ENCODE measurements around the gene EXOC4.

The EXOC4 gene

DNA sequence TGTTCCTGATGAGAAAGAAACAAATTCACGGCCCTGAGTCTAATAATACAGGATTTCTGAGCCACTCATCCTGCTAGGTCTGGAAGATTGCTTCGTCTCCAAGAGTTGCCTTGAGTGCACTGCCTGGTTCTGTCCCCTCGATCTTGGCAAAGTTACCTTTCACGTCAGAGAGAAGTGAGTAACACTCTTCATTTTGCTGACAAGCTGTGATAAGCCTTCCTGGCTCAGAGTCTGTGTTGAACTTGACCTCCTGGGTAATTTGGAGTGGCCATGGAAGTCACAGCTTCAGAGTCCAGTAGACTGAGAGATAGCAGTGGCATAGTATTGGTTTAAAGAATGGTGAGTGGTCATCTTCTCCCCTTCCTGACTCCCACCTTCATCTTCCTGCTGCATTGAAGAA, 809.6 kb downstream of the EXOC4 start:
- H3K4me1 ChIP-seq (ENCODE audit: insufficient read depth, low read length, severe bottlenecking): no peaks in the 10 kb centered on the region
- no peak overlapping the region for H3K27ac ChIP-seq (ENCODE audit: low read depth, low read length, poor library complexity, severe bottlenecking)
- H3K9me3 ChIP-seq (ENCODE audit: low read length): no peaks in the 10 kb centered on the region
- no peaks in the 10 kb centered on the region for H3K9me2 ChIP-seq (ENCODE audit: low read depth, low read length)
- no peak overlapping the region for H3K4me3 ChIP-seq (ENCODE audit: low read depth, low read length, poor library complexity, severe bottlenecking)
- no peaks in the 10 kb centered on the region for H3K27me3 ChIP-seq (ENCODE audit: insufficient read depth, low read length)
- no peak for TF ChIP-seq EZH2 (IDR thresholded peaks at IDR 0.05; ENCODE audit: borderline replicate concordance, low read length)
- TF ChIP-seq, protein P1, sequence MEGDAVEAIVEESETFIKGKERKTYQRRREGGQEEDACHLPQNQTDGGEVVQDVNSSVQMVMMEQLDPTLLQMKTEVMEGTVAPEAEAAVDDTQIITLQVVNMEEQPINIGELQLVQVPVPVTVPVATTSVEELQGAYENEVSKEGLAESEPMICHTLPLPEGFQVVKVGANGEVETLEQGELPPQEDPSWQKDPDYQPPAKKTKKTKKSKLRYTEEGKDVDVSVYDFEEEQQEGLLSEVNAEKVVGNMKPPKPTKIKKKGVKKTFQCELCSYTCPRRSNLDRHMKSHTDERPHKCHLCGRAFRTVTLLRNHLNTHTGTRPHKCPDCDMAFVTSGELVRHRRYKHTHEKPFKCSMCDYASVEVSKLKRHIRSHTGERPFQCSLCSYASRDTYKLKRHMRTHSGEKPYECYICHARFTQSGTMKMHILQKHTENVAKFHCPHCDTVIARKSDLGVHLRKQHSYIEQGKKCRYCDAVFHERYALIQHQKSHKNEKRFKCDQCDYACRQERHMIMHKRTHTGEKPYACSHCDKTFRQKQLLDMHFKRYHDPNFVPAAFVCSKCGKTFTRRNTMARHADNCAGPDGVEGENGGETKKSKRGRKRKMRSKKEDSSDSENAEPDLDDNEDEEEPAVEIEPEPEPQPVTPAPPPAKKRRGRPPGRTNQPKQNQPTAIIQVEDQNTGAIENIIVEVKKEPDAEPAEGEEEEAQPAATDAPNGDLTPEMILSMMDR (IDR thresholded peaks at IDR 0.05; ENCODE audit: low read length): no peak
- H3K4me2 ChIP-seq (ENCODE audit: low read length): no peak overlapping the region
- no peak overlapping the region for H3K9ac ChIP-seq (ENCODE audit: low read length)
- no peaks in the 10 kb centered on the region for H3F3A ChIP-seq (ENCODE audit: insufficient read depth, low read length)
- H3K79me2 ChIP-seq (ENCODE audit: insufficient read depth, low read length): no peaks in the 10 kb centered on the region
- H3K36me3 ChIP-seq (ENCODE audit: insufficient read depth, low read length): no peaks in the 10 kb centered on the region
- no peak overlapping the region for H2AFZ ChIP-seq (ENCODE audit: low read length)
- H4K20me1 ChIP-seq (ENCODE audit: insufficient read depth, low read length): no peaks in the 10 kb centered on the region

DNA sequence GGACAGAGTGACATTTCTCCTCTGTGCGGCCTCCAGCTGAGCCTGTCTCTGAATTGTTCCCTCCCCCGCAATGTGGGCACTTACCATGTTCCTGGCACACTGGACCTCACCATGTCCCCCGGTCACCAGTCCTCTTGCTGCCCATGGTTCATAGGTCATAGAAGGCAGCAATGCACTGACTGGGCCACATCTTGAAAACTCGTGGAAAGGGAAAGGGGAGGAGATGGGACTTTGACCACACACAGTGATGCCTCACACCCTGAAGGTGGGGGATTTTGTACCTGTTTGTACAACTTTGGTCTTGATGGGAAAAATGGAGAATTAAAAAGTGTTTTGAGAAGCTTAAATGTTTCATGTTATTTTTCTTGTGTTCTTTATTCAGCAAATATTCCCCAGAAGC, 812.5 kb downstream of the EXOC4 start:
- Histone ChIP-seq H3K79me2 (ENCODE audit: insufficient read depth, low read length) (no peaks in the 10 kb centered on the region), H3K27ac (ENCODE audit: low read depth, low read length, poor library complexity, severe bottlenecking) (no peak overlapping the region), H3F3A (ENCODE audit: insufficient read depth, low read length) (no peaks in the 10 kb centered on the region), H3K4me3 (ENCODE audit: low read depth, low read length, poor library complexity, severe bottlenecking) (no peak overlapping the region), H3K27me3 (ENCODE audit: insufficient read depth, low read length) (no peaks in the 10 kb centered on the region), H3K9ac (ENCODE audit: low read length) (no peak overlapping the region), H3K4me1 (ENCODE audit: insufficient read depth, low read length, severe bottlenecking) (no peaks in the 10 kb centered on the region), H3K9me3 (ENCODE audit: low read length) (no peaks in the 10 kb centered on the region), H3K4me2 (ENCODE audit: low read length) (no peak overlapping the region), H3K9me2 (ENCODE audit: low read depth, low read length) (no peaks in the 10 kb centered on the region), H2AFZ (ENCODE audit: low read length) (no peak overlapping the region), H3K36me3 (ENCODE audit: insufficient read depth, low read length) (no peaks in the 10 kb centered on the region), H4K20me1 (ENCODE audit: insufficient read depth, low read length) (no peaks in the 10 kb centered on the region)
- TF ChIP-seq, protein P1 (IDR thresholded peaks at IDR 0.05; ENCODE audit: low read length): no peak
- no peak for TF ChIP-seq EZH2 (IDR thresholded peaks at IDR 0.05; ENCODE audit: borderline replicate concordance, low read length)

DNA sequence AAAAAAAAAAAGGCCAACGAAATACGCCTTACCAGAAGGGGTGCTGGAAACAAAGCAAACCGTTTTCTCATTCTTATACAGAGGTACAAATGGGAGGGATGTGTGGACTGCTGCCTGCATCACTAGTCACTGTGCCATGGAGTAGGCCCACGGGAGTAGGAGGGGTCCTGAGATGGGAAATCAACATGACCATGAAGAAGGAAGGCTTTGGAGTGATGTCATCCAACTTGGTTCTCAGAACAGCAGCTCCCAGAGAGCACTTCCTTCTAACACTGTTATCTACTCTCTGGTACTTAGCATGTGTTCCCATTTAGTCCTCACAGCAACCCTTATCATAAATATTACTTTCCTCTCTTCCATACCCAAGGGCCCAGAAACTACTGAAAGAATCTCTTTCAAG, 814.3 kb downstream of the EXOC4 start:
- Histone ChIP-seq H3K27me3 (ENCODE audit: insufficient read depth, low read length) (no peaks in the 10 kb centered on the region), H3K9ac (ENCODE audit: low read length) (no peak overlapping the region), H3K79me2 (ENCODE audit: insufficient read depth, low read length) (no peaks in the 10 kb centered on the region), H2AFZ (ENCODE audit: low read length) (no peak overlapping the region), H3K4me3 (ENCODE audit: low read depth, low read length, poor library complexity, severe bottlenecking) (no peak overlapping the region), H3F3A (ENCODE audit: insufficient read depth, low read length) (no peaks in the 10 kb centered on the region), H3K4me1 (ENCODE audit: insufficient read depth, low read length, severe bottlenecking) (no peaks in the 10 kb centered on the region), H3K9me2 (ENCODE audit: low read depth, low read length) (no peaks in the 10 kb centered on the region), H4K20me1 (ENCODE audit: insufficient read depth, low read length) (no peaks in the 10 kb centered on the region), H3K27ac (ENCODE audit: low read depth, low read length, poor library complexity, severe bottlenecking) (no peak overlapping the region), H3K9me3 (ENCODE audit: low read length) (no peaks in the 10 kb centered on the region), H3K4me2 (ENCODE audit: low read length) (no peak overlapping the region), H3K36me3 (ENCODE audit: insufficient read depth, low read length) (no peaks in the 10 kb centered on the region)
- TF ChIP-seq EZH2 (IDR thresholded peaks at IDR 0.05; ENCODE audit: borderline replicate concordance, low read length): no peak
- TF ChIP-seq, protein P1 (IDR thresholded peaks at IDR 0.05; ENCODE audit: low read length): no peak

All from OCI-LY1 (cell line).